ENCODE data around the gene ZBTB4.
"Not testable (repeated sequence)": the region's sequence is repeated elsewhere in the genome, so short reads cannot be mapped to it uniquely, and the experiment has no call there.

ZBTB4 gene

GRCh38 chr17:7484067-7484918 is 4.9 kb upstream of the ZBTB4 start, which contains the start of gene POLR2A:
Gene POLR2A (plus strand): TSS chr17:7484366.
- in situ Hi-C loops (cut with HindIII; ENCODE audit: low pct_unique_long_range_greater_than_20kb, low sequenced_read_pairs), result no loop called here
- TF ChIP-seq JUND (IDR thresholded peaks at IDR 0.05; ENCODE audit: low read depth), result no peak
- peak; percentile 79 to 97 for DNase-seq (ENCODE audit: low read depth in 1 of 2, low spot score in 1 of 2)

- in situ Hi-C loops (cut with HindIII; ENCODE audit: low pct_unique_long_range_greater_than_20kb, low sequenced_read_pairs), result no loop called here
- peak; percentile 72 to 92 for DNase-seq (ENCODE audit: low read depth in 1 of 2, low spot score in 1 of 2)
- TF ChIP-seq JUND (IDR thresholded peaks at IDR 0.05; ENCODE audit: low read depth), result no peak
These were observed 4.0 kb upstream of the ZBTB4 start for GRCh38 chr17:7483255-7484066.

- in situ Hi-C loops (cut with HindIII; ENCODE audit: low pct_unique_long_range_greater_than_20kb, low sequenced_read_pairs); DNase-seq (ENCODE audit: low read depth in 1 of 2, low spot score in 1 of 2): not testable (repeated sequence)
These were observed 3.3 kb upstream of the ZBTB4 start for GRCh38 chr17:7482742-7483088.

GRCh38 chr17:7481842-7482741 is 2.7 kb upstream of the ZBTB4 start:
- DNase-seq (ENCODE audit: low read depth in 1 of 2, low spot score in 1 of 2); in situ Hi-C loops (cut with HindIII; ENCODE audit: low pct_unique_long_range_greater_than_20kb, low sequenced_read_pairs): not testable (repeated sequence)

- in situ Hi-C loops (cut with HindIII; ENCODE audit: low pct_unique_long_range_greater_than_20kb, low sequenced_read_pairs), result not testable (repeated sequence)
These were observed 1.8 kb upstream of the ZBTB4 start, which contains the start of gene SLC35G6 for GRCh38 chr17:7481275-7481674. Gene SLC35G6 (plus strand): TSS chr17:7481446. CDS start chr17:7481517, 71 bp downstream.

GRCh38 chr17:7480089-7480384 is 606 bp upstream of the ZBTB4 start:
- in situ Hi-C loops (cut with HindIII; ENCODE audit: low pct_unique_long_range_greater_than_20kb, low sequenced_read_pairs), result no loop called here
- DNase-seq (ENCODE audit: low read depth in 1 of 2, low spot score in 1 of 2), result no peak
- no peak for TF ChIP-seq JUND (IDR thresholded peaks at IDR 0.05; ENCODE audit: low read depth)

More at GRCh38 chr17:7481275-7481674, 1.8 kb upstream of the ZBTB4 start, which contains the start of gene SLC35G6:
- not testable (repeated sequence) for DNase-seq (ENCODE audit: low read depth in 1 of 2, low spot score in 1 of 2)

- DNase-seq (ENCODE audit: low read depth in 1 of 2, low spot score in 1 of 2), result peak; percentile 56
These were observed 887 bp downstream of the ZBTB4 start for GRCh38 chr17:7478276-7479212.

GRCh38 chr17:7477392-7478275 is 1.8 kb downstream of the ZBTB4 start:
- in situ Hi-C loops (cut with HindIII; ENCODE audit: low pct_unique_long_range_greater_than_20kb, low sequenced_read_pairs), result no loop called here

More at GRCh38 chr17:7478276-7479212, 887 bp downstream of the ZBTB4 start:
- TF ChIP-seq JUND (IDR thresholded peaks at IDR 0.05; ENCODE audit: low read depth), result no peak
- in situ Hi-C loops (cut with HindIII; ENCODE audit: low pct_unique_long_range_greater_than_20kb, low sequenced_read_pairs), result no loop called here

GRCh38 chr17:7476951-7477350 is 2.5 kb downstream of the ZBTB4 start:
- no peak for TF ChIP-seq JUND (IDR thresholded peaks at IDR 0.05; ENCODE audit: low read depth)
- in situ Hi-C loops (cut with HindIII; ENCODE audit: low pct_unique_long_range_greater_than_20kb, low sequenced_read_pairs), result no loop called here
- DNase-seq (ENCODE audit: low read depth in 1 of 2, low spot score in 1 of 2), result no peak

More at GRCh38 chr17:7477392-7478275, 1.8 kb downstream of the ZBTB4 start:
- TF ChIP-seq JUND (IDR thresholded peaks at IDR 0.05; ENCODE audit: low read depth), result no peak
- DNase-seq (ENCODE audit: low read depth in 1 of 2, low spot score in 1 of 2), result peak; percentile 55 to 77

GRCh38 chr17:7476494-7476893 is 2.9 kb downstream of the ZBTB4 start:
- TF ChIP-seq JUND (IDR thresholded peaks at IDR 0.05; ENCODE audit: low read depth), result no peak
- in situ Hi-C loops (cut with HindIII; ENCODE audit: low pct_unique_long_range_greater_than_20kb, low sequenced_read_pairs), result no loop called here
- DNase-seq (ENCODE audit: low read depth in 1 of 2, low spot score in 1 of 2), result no peak
